Vagina (tissue), 2 donors: ENCODE data around the gene RNPEPL1.

Experiments
- POLR2A ChIP-seq, 2 donors: fragments of 450-650 bp; IDR thresholded peaks; one replicate each; pipeline ENCODE4 v1.6.1; 2017; ENCODE audit warnings: antibody characterized with exemption in 2 of 2, mild to moderate bottlenecking in 2 of 2, moderate library complexity in 2 of 2
- POLR2AphosphoS5 ChIP-seq, 2 donors: sonication (generic); formaldehyde crosslinking; IDR thresholded peaks; one replicate each; pipeline ENCODE4 v1.9.0; 2017; ENCODE audit warnings: antibody characterized with exemption in 2 of 2, mild to moderate bottlenecking in 2 of 2, low read depth in 1 of 2; ENCODE audit not compliant: insufficient read depth in 1 of 2
- TF ChIP-seq, protein P1 (sequence below), 3 experiments: fragments of 450-650 bp in 2 of 3; fragments of 200-600 bp in 1 of 3; sonication (generic) in 1 of 3; IDR thresholded peaks; one replicate each; pipeline ENCODE4 v1.5.1; 2017 to 2019; ENCODE audit warnings: antibody characterized with exemption in 3 of 3, mild to moderate bottlenecking in 2 of 3, moderate library complexity in 2 of 3

DNA sequence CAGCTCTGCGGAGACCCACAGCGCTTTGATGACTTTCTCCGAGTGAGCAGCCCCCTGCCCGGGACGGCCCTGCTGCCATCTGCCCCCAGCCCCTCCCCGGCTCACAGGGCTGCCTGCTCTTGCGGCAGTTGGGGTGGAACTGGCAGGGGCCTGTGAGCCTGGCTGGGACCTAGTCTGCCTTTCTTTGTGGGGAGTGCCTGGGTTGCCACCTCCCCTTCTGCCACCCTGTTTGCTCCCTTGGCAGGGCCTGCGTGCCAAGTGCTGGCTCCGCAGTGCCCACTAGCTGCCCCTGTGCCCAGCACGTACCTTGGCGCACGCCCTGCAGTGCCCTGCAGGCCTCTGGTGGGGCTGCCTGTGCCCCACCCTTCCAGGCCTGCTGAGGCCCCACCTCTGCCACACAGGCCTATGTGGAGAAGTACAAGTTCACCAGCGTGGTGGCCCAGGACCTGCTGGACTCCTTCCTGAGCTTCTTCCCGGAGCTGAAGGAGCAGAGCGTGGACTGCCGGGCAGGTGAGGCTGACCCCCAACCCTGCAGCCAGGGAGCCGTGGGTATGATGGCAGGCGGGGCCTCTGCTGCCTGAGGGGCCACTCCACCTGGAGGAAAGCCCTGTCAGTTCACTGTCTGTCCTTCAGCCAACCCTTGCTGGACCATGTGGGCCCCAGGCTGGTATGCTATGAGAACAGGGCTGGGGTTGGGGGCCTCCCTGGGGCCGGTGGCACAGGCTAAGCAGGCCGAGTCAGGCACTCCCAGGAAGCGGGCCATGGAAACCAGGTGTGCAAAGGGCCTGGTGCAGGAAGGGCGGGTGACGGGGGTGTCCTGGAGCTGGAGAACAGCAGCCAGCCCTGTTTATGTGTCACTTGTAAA, 7.0 kb downstream of the RNPEPL1 start:
- TF ChIP-seq POLR2A (IDR thresholded peaks at IDR 0.05) (no peak), POLR2AphosphoS5 (IDR thresholded peaks at IDR 0.05; ENCODE audit: insufficient read depth in 1 of 2, low read depth in 1 of 2) (no peak)
- TF ChIP-seq, protein P1, sequence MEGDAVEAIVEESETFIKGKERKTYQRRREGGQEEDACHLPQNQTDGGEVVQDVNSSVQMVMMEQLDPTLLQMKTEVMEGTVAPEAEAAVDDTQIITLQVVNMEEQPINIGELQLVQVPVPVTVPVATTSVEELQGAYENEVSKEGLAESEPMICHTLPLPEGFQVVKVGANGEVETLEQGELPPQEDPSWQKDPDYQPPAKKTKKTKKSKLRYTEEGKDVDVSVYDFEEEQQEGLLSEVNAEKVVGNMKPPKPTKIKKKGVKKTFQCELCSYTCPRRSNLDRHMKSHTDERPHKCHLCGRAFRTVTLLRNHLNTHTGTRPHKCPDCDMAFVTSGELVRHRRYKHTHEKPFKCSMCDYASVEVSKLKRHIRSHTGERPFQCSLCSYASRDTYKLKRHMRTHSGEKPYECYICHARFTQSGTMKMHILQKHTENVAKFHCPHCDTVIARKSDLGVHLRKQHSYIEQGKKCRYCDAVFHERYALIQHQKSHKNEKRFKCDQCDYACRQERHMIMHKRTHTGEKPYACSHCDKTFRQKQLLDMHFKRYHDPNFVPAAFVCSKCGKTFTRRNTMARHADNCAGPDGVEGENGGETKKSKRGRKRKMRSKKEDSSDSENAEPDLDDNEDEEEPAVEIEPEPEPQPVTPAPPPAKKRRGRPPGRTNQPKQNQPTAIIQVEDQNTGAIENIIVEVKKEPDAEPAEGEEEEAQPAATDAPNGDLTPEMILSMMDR (IDR thresholded peaks at IDR 0.05): no peak
